Measurements from ENCODE around the gene BCL6B. TPM values are rescaled to one million over a fixed set of nuclear protein-coding genes. Genes with fewer than 3 reads are reported as not detected.

The BCL6B gene
- total RNA-seq, 1 donor from 2014 or later: 57.9 TPM

DNA sequence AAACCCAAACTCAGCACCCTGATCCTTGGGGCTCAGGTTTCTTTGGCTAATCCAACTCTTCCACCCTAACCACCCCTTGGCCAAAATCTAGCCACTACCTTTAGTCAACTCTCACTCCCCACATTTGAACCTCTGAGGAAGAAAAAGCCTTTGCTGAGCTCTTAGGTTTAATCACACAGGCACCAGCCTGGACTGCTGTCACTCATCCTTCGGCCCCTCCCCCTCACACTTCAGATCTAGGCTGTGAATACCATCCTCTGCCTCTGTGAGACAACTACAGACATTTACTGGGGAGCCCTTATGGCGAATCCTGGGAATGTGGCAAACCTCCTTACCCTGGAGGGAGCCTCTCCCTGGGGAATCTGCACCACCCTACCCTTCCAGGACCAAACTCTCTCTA is 15.7 kb upstream of the BCL6B start:
- no peak for DNase-seq (ENCODE audit: low read depth in 2 of 2)

DNA sequence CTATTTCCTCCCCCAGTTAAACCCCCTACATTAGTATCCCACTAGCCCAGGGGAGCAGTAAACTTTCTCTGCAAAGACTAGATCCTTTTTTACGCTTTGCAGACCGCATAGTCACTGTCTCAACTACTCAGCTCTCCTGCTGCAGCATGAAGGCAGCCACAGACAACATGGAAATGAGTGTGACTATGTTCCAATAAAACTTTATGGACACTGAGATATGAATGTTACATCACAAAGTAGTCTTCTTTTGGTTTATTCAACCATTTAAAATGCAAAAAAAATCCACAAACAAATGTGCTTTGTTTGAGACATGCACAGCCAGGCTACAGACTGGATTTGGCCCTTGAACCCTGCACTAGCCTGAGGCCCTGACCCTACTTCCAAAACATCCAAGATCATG is 12.3 kb upstream of the BCL6B start:
- no peak for DNase-seq (ENCODE audit: low read depth in 2 of 2)

DNA sequence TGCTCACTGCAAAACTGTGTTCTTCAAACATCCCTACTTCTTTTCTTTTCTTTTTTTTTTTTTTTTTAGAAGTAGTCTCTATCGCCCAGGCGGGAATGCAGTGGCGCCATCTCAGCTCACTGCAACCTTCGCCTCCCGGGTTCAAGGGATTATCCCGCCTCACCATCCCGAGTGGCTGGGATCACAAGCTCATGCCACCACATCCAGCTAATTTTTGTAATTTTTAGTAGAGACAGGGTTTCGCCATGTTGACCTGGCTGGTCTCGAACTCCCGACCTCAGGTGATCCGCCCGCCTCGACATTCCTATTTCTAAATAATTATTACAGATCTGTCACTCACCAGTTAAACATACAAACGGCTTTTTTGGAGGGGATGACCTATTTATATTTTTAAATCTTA is 11.4 kb upstream of the BCL6B start:
- DNase-seq (ENCODE audit: low read depth in 2 of 2): no peak

DNA sequence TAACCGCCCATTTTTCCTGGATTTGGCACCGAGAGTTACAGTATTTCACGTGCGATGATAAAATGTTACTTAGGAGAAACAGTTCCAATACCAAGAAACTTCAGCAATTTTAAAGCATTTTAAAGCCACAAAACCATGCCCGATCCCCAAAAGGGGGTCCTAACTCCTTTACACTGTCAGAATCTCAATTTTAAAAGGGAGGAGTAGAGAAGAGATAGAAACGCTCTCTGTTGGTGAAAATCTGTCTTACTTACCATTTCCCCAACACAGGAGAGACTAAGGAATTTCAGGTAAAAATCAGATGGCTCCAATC is 11.0 kb upstream of the BCL6B start:
- DNase-seq (ENCODE audit: low read depth in 2 of 2): no peak

DNA sequence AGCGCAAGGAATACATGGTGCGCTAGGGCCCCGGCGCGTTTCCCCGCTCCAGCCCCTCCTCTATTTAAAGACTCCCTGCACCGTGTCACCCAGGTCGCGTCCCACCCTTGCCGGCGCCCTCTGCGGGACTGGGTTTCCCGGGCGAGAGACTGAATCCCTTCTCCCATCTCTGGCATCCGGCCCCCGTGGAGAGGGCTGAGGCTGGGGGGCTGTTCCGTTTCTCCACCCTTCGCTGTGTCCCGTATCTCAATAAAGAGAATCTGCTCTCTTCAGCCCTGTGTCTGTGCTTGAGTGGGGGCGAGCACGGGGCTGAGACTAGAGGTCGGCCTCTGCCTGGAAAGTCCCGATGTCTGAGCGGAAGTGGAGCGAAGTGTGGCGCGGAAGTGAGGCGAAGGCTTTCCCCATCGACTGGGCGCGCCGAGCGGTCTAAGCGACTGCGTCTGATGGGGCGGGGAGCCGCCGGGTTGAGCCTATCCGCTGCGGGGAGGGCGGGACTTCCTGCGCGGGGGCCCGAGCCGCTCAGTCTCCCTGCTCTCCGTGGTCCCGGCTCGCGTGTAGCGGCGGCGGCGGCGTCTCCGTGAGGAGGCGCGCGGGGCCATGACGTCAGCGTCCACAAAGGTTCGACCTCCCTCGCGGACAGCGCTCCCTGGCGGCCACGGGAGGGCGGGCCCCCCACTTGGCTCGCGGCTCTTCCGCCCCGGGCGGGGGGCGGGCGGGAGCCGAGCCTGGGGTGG is 8.4 kb upstream of the BCL6B start:
- peak; percentile 92 to 98 for DNase-seq (ENCODE audit: low read depth in 2 of 2)

DNA sequence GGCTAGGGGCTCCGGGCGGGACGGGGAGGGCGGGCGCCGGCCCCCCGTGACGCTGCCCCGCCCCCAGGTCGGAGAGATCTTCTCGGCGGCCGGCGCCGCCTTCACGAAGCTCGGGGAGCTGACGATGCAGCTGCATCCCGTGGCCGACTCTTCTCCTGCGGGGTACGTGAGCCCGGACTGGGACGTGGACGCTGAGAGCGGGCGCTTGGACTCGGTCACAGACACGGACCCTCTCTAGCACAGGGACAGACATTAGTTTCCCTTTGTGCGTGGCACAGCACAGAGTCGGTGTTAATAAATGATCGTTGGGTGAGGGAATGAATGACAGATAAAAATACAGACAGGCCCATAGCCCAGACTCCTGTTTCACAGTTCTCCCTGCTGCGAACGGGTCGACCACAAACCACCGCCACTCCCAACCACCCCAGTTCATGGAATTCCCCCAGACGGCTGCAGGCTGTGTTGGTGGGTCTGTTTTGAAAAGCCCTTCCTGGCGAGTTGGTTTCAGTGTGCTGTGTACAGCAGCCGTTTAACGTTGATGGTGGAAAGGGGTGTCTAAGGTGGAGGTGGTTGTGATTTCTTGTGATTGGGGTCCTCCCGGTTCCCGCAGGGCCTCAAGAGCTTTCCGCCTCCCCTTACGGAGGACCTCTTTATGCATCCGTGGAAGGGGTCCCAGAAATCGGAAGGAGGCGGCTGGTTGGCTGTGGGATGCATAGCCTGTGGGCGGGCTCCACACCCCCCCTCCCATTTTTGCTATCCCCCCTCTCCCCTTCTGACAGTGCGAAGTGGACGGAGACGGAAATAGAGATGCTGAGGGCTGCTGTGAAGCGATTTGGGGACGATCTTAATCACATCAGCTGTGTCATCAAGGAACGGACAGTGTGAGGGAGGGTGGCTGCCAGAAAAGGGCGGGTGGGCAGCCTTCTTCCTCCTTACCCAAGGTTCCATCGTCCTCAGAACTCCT is 7.6 kb upstream of the BCL6B start:
- peak in 1 of 2 donors; percentile 75 for DNase-seq (ENCODE audit: low read depth in 2 of 2)

DNA sequence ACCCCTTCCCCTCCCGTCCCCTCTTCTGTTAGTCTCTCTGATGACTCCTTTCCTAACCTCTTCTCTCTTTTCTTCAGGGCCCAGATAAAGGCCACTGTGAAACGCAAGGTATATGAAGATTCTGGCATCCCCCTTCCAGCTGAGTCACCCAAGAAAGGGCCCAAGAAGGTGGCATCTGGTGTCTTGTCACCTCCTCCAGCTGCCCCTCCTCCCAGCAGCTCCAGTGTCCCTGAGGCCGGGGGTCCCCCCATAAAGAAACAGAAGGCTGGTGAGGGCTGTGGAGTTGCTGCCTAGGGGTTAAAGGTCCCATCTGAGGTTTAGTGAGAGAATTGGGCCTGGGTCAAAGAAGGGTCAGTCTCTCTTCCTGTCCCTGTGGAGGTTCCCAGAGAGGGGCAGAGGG is 6.4 kb upstream of the BCL6B start:
- DNase-seq (ENCODE audit: low read depth in 2 of 2): no peak

DNA sequence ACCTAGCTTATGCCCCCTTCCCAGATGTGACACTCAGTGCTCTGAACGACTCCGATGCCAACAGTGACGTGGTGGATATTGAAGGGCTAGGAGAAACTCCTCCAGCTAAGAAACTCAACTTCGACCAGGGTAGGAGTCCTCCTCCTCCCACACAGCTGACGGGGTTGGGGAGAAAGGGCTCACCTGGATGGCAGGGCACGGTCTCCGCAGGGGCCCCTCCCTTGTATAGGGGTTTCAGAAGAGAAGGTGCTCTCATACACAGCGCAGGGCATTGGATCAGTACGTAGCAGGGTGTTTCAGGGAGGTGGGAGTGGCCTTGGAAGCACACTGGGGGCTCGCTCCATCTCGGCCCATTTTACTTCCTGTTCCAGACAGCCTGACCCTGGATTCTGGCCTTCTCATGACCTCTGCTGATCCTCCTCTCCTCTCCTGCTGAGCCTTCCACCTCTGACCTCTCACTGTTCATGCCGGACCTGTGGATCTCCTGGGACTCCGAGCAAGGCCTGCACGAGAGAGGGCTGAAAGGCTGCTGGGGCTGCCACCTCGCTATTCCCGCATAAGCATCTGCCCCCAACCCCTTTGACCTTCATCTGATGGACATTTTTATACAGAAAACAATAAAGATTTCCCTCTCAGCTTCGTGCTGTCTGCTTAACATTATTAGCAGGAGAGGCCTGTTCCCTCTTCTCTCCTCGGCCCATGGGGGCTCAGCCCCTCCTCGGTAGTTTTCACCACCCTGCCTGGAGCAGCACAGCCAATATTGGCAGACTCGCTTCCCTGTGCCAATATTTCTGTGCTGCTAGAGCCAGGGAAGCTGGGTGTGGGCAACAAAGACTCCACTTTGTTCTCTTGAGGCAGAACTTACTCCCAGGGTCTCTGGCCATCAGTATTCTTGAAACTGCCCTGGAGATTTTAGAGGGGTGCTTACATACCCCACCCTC is 5.7 kb upstream of the BCL6B start:
- no peak for DNase-seq (ENCODE audit: low read depth in 2 of 2)

DNA sequence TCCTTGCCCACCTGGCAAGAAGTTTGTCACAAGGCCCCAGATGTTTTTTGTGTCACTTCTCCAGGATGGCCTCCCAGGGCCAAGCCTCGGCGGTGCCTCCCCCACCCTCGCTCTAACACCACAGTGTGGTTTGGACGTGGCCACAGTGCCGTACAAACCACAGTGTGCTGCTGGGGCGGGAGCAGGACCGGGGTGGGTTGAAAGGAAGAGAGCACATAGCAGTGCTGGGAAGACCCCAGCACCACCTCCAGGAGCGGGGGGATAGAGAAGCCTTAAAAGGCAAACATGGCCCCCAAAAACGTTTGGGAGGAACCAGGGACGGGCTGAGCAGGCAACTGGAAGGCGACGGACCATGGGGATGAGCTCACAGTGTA is 5.0 kb upstream of the BCL6B start:
- DNase-seq (ENCODE audit: low read depth in 2 of 2): no peak

DNA sequence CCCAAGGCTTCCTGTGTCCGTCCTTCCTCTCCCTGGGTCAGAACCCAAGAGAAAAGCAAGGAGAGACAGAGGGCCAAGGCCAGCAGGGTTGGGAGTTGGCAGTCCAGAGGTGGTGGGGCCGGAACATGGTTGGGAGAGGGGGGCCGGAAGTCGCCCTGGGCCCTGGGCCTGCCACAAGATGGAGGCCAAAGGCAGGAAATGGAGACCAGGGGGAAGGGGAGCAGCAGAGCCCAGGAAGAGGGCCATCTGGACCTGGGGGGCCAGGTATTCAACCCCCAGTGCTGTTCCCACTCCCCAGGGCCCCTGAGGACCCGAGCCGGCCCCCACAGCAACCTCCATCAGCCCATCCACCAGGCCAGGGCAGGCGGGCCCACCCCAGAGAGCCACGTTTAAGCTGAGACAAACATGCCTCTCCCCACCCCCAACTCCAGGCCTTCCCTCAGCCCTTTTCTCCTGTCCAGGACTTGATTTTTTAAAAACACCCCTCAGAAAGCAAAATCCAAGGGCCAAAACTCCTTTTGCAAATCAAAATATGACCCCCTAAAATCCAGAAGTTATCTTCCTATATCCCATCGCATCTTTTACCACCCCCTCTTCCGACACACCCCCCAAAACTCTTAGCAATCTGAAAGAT is 4.4 kb upstream of the BCL6B start:
- DNase-seq (ENCODE audit: low read depth in 2 of 2): no peak

DNA sequence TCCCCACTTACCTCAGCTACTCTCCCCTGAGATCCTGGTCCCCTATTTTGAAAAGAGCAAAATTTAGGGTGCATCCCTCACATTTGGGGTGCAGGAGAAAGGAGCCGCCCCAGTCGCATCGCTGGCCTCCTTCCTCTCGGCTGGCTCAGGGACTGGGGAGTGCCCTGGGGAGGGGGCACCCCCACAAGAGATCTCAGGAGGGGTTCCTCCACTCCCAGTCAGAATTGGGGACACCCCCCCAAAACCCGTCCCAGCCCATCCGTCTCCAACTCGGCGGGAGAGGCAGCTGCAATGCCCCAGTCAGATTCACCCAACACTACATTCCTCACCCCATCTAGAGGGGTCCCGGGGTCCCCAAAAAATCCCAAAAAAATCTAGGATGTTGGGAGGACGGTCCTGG is 3.5 kb upstream of the BCL6B start:
- DNase-seq (ENCODE audit: low read depth in 2 of 2): no peak

DNA sequence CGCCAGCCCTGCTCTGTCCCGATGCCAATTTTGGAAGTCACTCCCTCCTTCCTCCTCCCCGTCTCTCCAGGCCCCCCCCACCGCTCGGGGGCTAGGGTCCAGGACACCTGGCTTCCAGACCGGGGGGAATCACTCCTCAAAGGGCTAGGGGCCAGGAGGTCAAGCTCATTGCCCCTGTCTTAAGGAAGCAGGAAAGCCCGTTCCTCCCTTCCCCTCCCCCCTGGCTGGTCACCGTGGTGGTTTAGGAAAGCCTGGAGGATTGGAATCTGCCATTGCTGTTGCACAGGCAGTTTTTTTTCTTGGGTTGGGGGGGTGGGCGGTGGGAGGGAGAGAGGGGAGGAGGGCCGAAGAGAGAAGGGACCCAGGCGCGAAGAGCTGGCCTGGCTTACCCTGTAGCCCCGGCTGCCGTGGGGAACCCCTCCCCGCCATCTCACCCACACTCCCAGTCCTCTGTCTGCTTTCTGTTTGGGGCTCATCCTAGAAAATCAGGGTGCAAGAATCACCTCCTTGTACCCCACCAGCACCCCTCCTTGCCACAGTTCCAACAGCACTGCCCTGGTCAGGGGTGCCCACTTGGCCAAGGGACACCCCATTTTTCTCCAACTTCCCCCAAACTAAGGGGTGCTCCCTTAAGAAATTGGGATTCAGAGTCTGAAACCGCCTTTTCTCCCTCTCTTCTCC is 2.9 kb upstream of the BCL6B start:
- peak in 1 of 2 donors; percentile 29 for DNase-seq (ENCODE audit: low read depth in 2 of 2)

DNA sequence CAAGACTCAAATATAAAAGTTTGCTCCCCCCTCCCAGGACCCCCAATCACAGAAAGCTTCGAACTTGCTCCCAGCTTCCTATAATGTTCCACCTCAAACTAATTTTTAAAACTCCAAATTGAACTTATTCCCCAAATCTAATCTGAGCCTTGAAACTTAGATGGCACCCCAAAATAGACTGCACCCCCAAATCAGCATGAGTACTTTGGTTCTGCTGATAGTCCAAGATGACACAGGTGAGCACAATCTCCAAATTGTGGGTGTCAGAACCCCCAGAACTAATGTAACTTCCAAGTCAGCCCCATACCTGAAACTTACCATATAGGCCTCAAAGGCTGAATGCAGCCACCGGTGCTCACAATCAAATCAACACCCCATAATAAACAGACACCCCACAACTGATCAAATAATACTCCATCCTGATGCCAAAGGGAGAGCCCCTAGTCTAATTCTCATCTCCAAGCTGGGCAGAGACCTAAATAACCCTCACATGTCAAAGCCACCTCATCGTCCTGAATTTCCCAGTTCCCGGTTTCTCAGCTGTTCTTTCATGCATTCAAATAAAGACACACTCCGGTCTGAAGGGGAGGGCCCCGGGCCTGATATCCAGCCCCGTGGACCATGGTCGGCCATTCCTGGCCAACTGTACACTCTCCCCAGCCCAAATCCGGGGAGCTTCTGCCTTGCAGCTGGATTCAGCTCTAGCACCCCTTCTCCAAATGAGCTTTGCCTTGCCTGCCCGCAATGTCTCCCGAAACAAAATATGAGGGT is 1.8 kb upstream of the BCL6B start:
- peak in 1 of 2 donors; percentile 67 for DNase-seq (ENCODE audit: low read depth in 2 of 2)

DNA sequence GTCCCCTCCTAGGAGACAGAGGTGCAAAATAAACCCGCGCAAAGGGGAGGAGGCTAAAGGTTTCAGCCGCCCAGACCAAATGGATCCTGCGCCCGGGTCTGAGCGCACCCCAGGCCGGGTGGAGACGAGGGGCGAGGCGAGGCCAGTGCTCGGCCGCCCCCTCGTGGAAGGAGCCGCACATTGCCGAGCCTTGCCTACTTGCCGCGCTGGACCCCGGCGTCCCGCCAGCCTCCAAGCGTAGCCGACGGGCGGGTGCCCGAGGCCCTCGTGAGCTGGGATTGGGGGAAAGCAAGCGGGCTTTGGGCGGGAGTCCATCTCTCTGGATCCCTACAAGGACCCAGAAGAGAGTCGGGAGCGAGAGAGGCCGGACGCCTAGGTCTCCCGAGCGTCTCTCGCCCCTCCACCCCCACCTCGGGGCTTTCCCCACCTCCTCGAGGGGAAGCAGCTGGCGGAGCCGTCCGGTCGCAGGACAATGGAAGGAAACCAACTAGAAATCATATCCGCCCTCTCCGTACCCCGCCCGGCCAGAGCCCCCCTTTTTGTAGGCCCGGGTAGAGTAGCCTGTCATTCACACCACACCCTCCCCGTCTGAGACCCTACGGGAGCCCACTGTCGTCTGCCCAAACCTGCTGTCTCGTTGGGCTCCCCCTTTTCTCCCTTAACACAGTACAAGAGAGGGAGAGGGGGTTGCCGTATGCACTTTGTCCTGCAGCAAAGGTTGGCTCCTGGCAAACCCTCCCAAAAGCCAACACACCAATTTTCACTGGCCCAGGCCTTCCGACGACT is 664 bp upstream of the BCL6B start:
- peak; percentile 92 to 97 for DNase-seq (ENCODE audit: low read depth in 2 of 2)

DNA sequence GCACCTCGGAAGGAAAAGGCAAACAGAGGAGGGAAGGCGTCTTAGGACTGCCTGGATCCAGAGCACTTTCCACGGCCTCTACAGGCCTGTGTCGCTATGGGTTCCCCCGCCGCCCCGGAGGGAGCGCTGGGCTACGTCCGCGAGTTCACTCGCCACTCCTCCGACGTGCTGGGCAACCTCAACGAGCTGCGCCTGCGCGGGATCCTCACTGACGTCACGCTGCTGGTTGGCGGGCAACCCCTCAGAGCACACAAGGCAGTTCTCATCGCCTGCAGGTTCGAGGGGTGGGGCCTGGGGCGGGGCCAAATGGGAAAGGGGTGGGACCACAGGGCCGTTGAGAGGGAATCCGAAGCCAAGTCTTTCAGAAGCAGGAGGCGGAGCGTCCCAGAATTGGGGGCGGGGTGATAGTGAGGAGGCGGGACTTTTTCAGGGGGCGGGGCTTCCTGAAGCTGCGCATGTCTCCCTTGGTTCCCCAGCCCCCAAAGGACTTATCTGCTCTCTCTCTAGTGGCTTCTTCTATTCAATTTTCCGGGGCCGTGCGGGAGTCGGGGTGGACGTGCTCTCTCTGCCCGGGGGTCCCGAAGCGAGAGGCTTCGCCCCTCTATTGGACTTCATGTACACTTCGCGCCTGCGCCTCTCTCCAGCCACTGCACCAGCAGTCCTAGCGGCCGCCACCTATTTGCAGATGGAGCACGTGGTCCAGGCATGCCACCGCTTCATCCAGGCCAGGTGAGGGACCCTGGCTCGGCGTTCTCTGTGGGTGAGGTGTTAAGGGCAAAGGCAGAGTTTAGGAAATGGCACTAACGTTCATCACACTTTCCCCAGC is 939 bp downstream of the BCL6B start:
- DNase-seq (ENCODE audit: low read depth in 2 of 2): peak; percentile 97 to 99

DNA sequence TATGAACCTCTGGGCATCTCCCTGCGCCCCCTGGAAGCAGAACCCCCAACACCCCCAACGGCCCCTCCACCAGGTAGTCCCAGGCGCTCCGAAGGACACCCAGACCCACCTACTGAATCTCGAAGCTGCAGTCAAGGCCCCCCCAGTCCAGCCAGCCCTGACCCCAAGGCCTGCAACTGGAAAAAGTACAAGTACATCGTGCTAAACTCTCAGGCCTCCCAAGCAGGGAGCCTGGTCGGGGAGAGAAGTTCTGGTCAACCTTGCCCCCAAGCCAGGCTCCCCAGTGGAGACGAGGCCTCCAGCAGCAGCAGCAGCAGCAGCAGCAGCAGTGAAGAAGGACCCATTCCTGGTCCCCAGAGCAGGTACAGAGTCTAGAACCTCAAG is 1.5 kb downstream of the BCL6B start:
- no peak for DNase-seq (ENCODE audit: low read depth in 2 of 2)

DNA sequence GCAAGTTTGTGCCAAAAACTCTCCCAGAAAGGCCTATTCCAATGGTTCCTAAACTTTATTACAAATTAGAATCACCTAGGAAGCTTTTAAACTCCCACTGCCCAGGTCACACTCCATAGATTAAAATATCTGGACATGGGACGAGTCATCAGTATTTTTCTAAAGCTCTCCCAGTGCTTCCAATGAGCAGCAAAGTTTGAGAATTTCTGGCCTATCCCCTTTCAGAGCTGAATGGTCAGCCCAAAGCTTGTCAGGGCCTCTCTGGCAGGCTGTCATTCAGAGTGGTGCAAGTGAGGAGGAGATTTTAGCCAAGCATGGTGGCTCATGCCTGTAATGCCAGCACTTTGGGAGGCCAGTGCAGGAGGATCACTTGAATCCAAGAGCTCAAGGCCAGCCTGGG is 2.4 kb downstream of the BCL6B start:
- DNase-seq (ENCODE audit: low read depth in 2 of 2): no peak

DNA sequence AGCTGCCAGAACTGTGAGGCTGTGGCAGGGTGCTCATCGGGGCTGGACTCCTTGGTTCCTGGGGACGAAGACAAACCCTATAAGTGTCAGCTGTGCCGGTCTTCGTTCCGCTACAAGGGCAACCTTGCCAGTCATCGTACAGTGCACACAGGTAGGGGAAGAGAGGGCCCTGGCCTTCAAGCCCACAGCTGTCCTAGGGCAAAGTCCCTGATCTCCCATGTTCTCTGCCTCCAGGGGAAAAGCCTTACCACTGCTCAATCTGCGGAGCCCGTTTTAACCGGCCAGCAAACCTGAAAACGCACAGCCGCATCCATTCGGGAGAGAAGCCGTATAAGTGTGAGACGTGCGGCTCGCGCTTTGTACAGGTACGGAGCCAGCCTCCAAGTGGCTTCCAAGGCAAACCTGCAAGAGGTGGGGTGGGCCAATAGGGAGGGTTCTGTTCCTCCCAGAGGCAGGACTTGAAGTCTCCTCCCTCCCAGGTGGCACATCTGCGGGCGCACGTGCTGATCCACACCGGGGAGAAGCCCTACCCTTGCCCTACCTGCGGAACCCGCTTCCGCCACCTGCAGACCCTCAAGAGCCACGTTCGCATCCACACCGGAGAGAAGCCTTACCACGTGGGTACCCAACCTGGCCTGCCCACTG is 3.7 kb downstream of the BCL6B start:
- no peak for DNase-seq (ENCODE audit: low read depth in 2 of 2)
